Progenitor cell of endocrine pancreas (in vitro differentiated cells): ENCODE measurements around the gene APOB. TPM values are rescaled to one million over a fixed set of nuclear protein-coding genes. Genes with fewer than 3 reads are reported as not detected.

Source experiments
- DNase-seq: peaks from one replicate; pipeline ENCODE4 v3.0.0; 2021; ENCODE audit warnings: low spot score; ENCODE audit not compliant: unreplicated experiment
- H3K27ac Mint-ChIP-seq: 2 replicates; pipeline ENCODE4 v1.8.0; 2021; ENCODE audit warnings: mild to moderate bottlenecking, moderate library complexity, mixed read lengths
- H3K27me3 Mint-ChIP-seq: 2 replicates; pipeline ENCODE4 v1.8.0; 2021; ENCODE audit warnings: mixed read lengths
- H3K36me3 Mint-ChIP-seq: 2 replicates; pipeline ENCODE4 v1.8.0; 2022; ENCODE audit warnings: mixed read lengths; ENCODE audit not compliant: insufficient read depth
- H3K4me1 Mint-ChIP-seq: 2 replicates; pipeline ENCODE4 v1.8.0; 2021; ENCODE audit warnings: low read depth, mixed read lengths
- H3K4me3 Mint-ChIP-seq: 2 replicates; pipeline ENCODE4 v1.8.0; 2021; ENCODE audit warnings: low read depth, mild to moderate bottlenecking, moderate library complexity, mixed read lengths
- H3K9me3 Mint-ChIP-seq: 2 replicates; pipeline ENCODE4 v1.8.0; 2021; ENCODE audit warnings: low read depth, mixed read lengths
- CTCF ChIP-seq: fragments of 200-600 bp; sonication (generic); IDR thresholded peaks from one replicate; pipeline ENCODE4 v1.5.0; 2021; ENCODE audit warnings: antibody characterized with exemption, mild to moderate bottlenecking; ENCODE audit not compliant: unreplicated experiment
- total RNA-seq: library from RNA; stranded (reverse); gene quantifications from 2 replicates; pipeline ENCODE4 v1.2.1, GENCODE V29; 2021

The APOB gene
- total RNA-seq, 1 donor from 2014 or later, result 15.6 TPM

GRCh38 chr2:20960003-20960402, 83.9 kb downstream of the APOB start:
- DNase-seq, result no peak
- no peaks in the 10 kb centered on the region for H3K36me3 Mint-ChIP-seq
- TF ChIP-seq CTCF, result no peak
- H3K9me3 Mint-ChIP-seq, result no peaks in the 10 kb centered on the region
- peaks cover 24% of the 10 kb centered on the region for H3K27me3 Mint-ChIP-seq
- H3K4me3 Mint-ChIP-seq, result no peak overlapping the region
- no peak overlapping the region for H3K27ac Mint-ChIP-seq
- no peaks in the 10 kb centered on the region for H3K4me1 Mint-ChIP-seq

GRCh38 chr2:20959252-20959651, 84.6 kb downstream of the APOB start:
- H3K9me3 Mint-ChIP-seq, result no peaks in the 10 kb centered on the region
- DNase-seq, result no peak
- no peak for TF ChIP-seq CTCF
- peaks cover 24% of the 10 kb centered on the region for H3K27me3 Mint-ChIP-seq
- H3K4me1 Mint-ChIP-seq, result no peaks in the 10 kb centered on the region
- no peak overlapping the region for H3K4me3 Mint-ChIP-seq
- H3K27ac Mint-ChIP-seq, result no peak overlapping the region
- no peaks in the 10 kb centered on the region for H3K36me3 Mint-ChIP-seq

- DNase-seq, result no peak
- no peak for TF ChIP-seq CTCF
- H3K27me3 Mint-ChIP-seq, result peaks cover 24% of the 10 kb centered on the region
- no peaks in the 10 kb centered on the region for H3K4me1 Mint-ChIP-seq
- no peaks in the 10 kb centered on the region for H3K36me3 Mint-ChIP-seq
- H3K9me3 Mint-ChIP-seq, result no peaks in the 10 kb centered on the region
- no peak overlapping the region for H3K4me3 Mint-ChIP-seq
- H3K27ac Mint-ChIP-seq, result no peak overlapping the region
These were observed 85.9 kb downstream of the APOB start for GRCh38 chr2:20957788-20958525.

- H3K36me3 Mint-ChIP-seq, result no peaks in the 10 kb centered on the region
- no peaks in the 10 kb centered on the region for H3K4me1 Mint-ChIP-seq
- peaks cover 12% of the 10 kb centered on the region for H3K27me3 Mint-ChIP-seq
- no peak overlapping the region for H3K4me3 Mint-ChIP-seq
- no peak for TF ChIP-seq CTCF
- no peak for DNase-seq
- H3K9me3 Mint-ChIP-seq, result no peaks in the 10 kb centered on the region
- no peak overlapping the region for H3K27ac Mint-ChIP-seq
These were observed 88.4 kb downstream of the APOB start for GRCh38 chr2:20955277-20956026.

GRCh38 chr2:20953146-20953824, 90.6 kb downstream of the APOB start:
- no peak for DNase-seq
- Mint-ChIP-seq H3K36me3 (no peaks in the 10 kb centered on the region), H3K9me3 (no peaks in the 10 kb centered on the region), H3K4me1 (no peaks in the 10 kb centered on the region), H3K27me3 (peaks cover 13% of the 10 kb centered on the region), H3K4me3 (no peak overlapping the region), H3K27ac (no peak overlapping the region)
- no peak for TF ChIP-seq CTCF
